SKM-1 (cell line): ENCODE data around the gene ALG10B.
"Not testable (repeated sequence)": the region's sequence is repeated elsewhere in the genome, so short reads cannot be mapped to it uniquely, and the experiment has no call there.

Experiments used
- DNase-seq: peaks from one replicate; lab custom pipeline; 2025; ENCODE audit not compliant: unreplicated experiment; lab: John Stamatoyannopoulos, UW

Gene ALG10B

GRCh38 chr12:38316391-38317129 lies at the start of gene ALG10B:
Gene ALG10B, plus strand, starts transcription at chr12:38316774. Its CDS starts 120 bp downstream, at chr12:38316894.
- DNase-seq = peak; percentile 59

- no peak for DNase-seq
Measured at GRCh38 chr12:38268612-38269011, 48.0 kb upstream of the ALG10B start.

GRCh38 chr12:38269897-38270296 lies 46.7 kb upstream of the ALG10B start:
- no peak for DNase-seq

- DNase-seq = no peak
Measured at GRCh38 chr12:38279756-38280155, 36.8 kb upstream of the ALG10B start.

- DNase-seq = no peak
Measured at GRCh38 chr12:38282886-38283285, 33.7 kb upstream of the ALG10B start.

GRCh38 chr12:38289396-38289795 lies 27.2 kb upstream of the ALG10B start:
- DNase-seq = no peak

- DNase-seq = no peak
Measured at GRCh38 chr12:38291160-38291559, 25.4 kb upstream of the ALG10B start.

GRCh38 chr12:38302972-38303371 lies 13.6 kb upstream of the ALG10B start:
- not testable (repeated sequence) for DNase-seq

- DNase-seq = not testable (repeated sequence)
Measured at GRCh38 chr12:38321966-38322365, 5.4 kb downstream of the ALG10B start.

GRCh38 chr12:38324912-38325311 lies 8.3 kb downstream of the ALG10B start:
- no peak for DNase-seq

GRCh38 chr12:38327356-38327755 lies 10.8 kb downstream of the ALG10B start:
- DNase-seq = no peak

- DNase-seq = no peak
Measured at GRCh38 chr12:38328306-38328895, 11.8 kb downstream of the ALG10B start.

- DNase-seq = not testable (repeated sequence)
Measured at GRCh38 chr12:38330414-38330813, 13.8 kb downstream of the ALG10B start.

GRCh38 chr12:38332814-38333213 lies 16.2 kb downstream of the ALG10B start:
- no peak for DNase-seq

- DNase-seq = no peak
Measured at GRCh38 chr12:38342444-38342843, 25.9 kb downstream of the ALG10B start.

- not testable (repeated sequence) for DNase-seq
Measured at GRCh38 chr12:38343256-38343655, 26.7 kb downstream of the ALG10B start.

- DNase-seq = not testable (repeated sequence)
Measured at GRCh38 chr12:38343916-38344315, 27.3 kb downstream of the ALG10B start.

GRCh38 chr12:38350342-38351174 lies 34.0 kb downstream of the ALG10B start:
- DNase-seq = no peak

GRCh38 chr12:38351175-38351508 lies 34.6 kb downstream of the ALG10B start:
- not testable (repeated sequence) for DNase-seq

- DNase-seq = no peak
Measured at GRCh38 chr12:38367506-38367905, 50.9 kb downstream of the ALG10B start.

- DNase-seq = no peak
Measured at GRCh38 chr12:38370311-38370710, 53.7 kb downstream of the ALG10B start.

GRCh38 chr12:38373784-38374183 lies 57.2 kb downstream of the ALG10B start:
- DNase-seq = no peak
